ENCODE measurements around the gene CTAG1A.
"Not testable (repeated sequence)": the region's sequence is repeated elsewhere in the genome, so short reads cannot be mapped to it uniquely, and the experiment has no call there.

GRCh38 chrX:154584585-154585183, at the start of gene CTAG1A:
- TF ChIP-seq POLR2A (IDR thresholded peaks at IDR 0.05; ENCODE audit: low read depth, low read length); PAX5 (IDR thresholded peaks at IDR 0.05; ENCODE audit: insufficient read depth, low read length, severe bottlenecking): not testable (repeated sequence)

Measured in GM12891 (cell line).